CD4-positive, alpha-beta T cell (primary cell): ENCODE data around the gene PLXNA2. TPM values are rescaled to one million over a fixed set of nuclear protein-coding genes. Genes with fewer than 3 reads are reported as not detected.

Source experiments
- ATAC-seq: fragments of 200-7000 bp; cut with Tn5 transposase; one replicate; pipeline ENCODE4 v1.10.0; 2022; ENCODE audit warnings: mild to moderate bottlenecking; ENCODE audit not compliant: poor library complexity
- CTCF ChIA-PET: fragments of 350-600 bp; sonication (Branson Sonifier 250); formaldehyde crosslinking; loops from one replicate; lab custom pipeline; 2021; ENCODE audit warnings: antibody characterized with exemption, inconsistent platforms; lab: Charles Lee
- POLR2A ChIA-PET: fragments of 350-600 bp; sonication (Branson Sonifier 250); formaldehyde crosslinking; loops from one replicate; lab custom pipeline; 2021; ENCODE audit warnings: antibody characterized with exemption, inconsistent platforms; lab: Charles Lee
- DNase-seq, 14 experiments: peaks; one replicate each; pipeline ENCODE4 v3.0.0-alpha.2; 2013 to 2020; ENCODE audit warnings: mixed read lengths in 2 of 14
- H3K27ac ChIP-seq, 2 donors: one replicate each; pipeline versions ENCODE4 v1.5.1 to v1.7.0; 2013; ENCODE audit warnings: low read length in 2 of 2, low read depth in 1 of 2, mild to moderate bottlenecking in 1 of 2
- H3K27me3 ChIP-seq, 2 experiments: 1 replicate in 1 of 2; 2 replicates in 1 of 2; pipeline versions ENCODE4 v1.6.1 to v1.7.0; 2013; ENCODE audit warnings: low read length in 2 of 2, control low read depth in 1 of 2, mild to moderate bottlenecking in 1 of 2, moderate library complexity in 1 of 2; ENCODE audit not compliant: insufficient read depth in 2 of 2, control insufficient read depth in 1 of 2
- H3K36me3 ChIP-seq: one replicate; pipeline ENCODE4 v1.6.1; 2013; ENCODE audit warnings: low read length, control low read depth; ENCODE audit not compliant: insufficient read depth
- H3K4me1 ChIP-seq: one replicate; pipeline ENCODE4 v1.6.1; 2013; ENCODE audit warnings: low read length, control low read depth; ENCODE audit not compliant: insufficient read depth
- H3K4me3 ChIP-seq: one replicate; pipeline ENCODE4 v1.5.1; 2013; ENCODE audit warnings: mild to moderate bottlenecking, low read length, moderate library complexity
- H3K9me3 ChIP-seq, 2 experiments: 1 replicate in 1 of 2; 2 replicates in 1 of 2; pipeline versions ENCODE4 v1.6.1 to v1.7.0; 2013; ENCODE audit warnings: low read length in 2 of 2, mild to moderate bottlenecking in 2 of 2, control low read depth in 1 of 2, moderate library complexity in 1 of 2; ENCODE audit not compliant: control insufficient read depth in 1 of 2, insufficient read depth in 1 of 2
- H3K27ac Mint-ChIP-seq: one replicate; pipeline ENCODE4 v1.8.0; 2020; ENCODE audit warnings: mixed read lengths
- H3K27me3 Mint-ChIP-seq: one replicate; pipeline ENCODE4 v1.8.0; 2021; ENCODE audit warnings: mixed read lengths
- H3K36me3 Mint-ChIP-seq: one replicate; pipeline ENCODE4 v1.8.0; 2021; ENCODE audit warnings: low read depth, mixed read lengths
- H3K4me1 Mint-ChIP-seq: one replicate; pipeline ENCODE4 v1.8.0; 2021; ENCODE audit warnings: low read depth, mixed read lengths
- H3K4me3 Mint-ChIP-seq: one replicate; pipeline ENCODE4 v1.8.0; 2020; ENCODE audit warnings: mild to moderate bottlenecking, mixed read lengths
- H3K9me3 Mint-ChIP-seq: one replicate; pipeline ENCODE4 v1.8.0; 2020; ENCODE audit warnings: mixed read lengths
- CTCF ChIP-seq: fragments of 200-600 bp; IDR thresholded peaks from one replicate; pipeline ENCODE4 v1.8.0; 2022; ENCODE audit warnings: antibody characterized with exemption, mild to moderate bottlenecking
- intact Hi-C, 2 experiments: fragments of 100-400 bp; cut with DNase I in 1 of 2; cut with micrococcal nuclease in 1 of 2; formaldehyde crosslinking; loops; one replicate each; pipeline versions ENCODE4 v1.15.1 to v1.9.0; 2023 to 2025; cut with DNase I, micrococcal nuclease
- total RNA-seq, 174 experiments: library from RNA in 2 of 174; stranded (reverse) in 2 of 174; gene quantifications; one replicate each; pipeline ENCODE4 v1.2.3 and lab custom pipeline; 2021 to 2026

Gene PLXNA2
- total RNA-seq, 2 experiments from 2014 or later = 0.75 to 0.77 TPM

- no peak for TF ChIP-seq CTCF
- Histone ChIP-seq H3K27me3 (no peaks in the 10 kb centered on the region), H3K27ac (no peak overlapping the region), H3K4me3 (no peak overlapping the region), H3K9me3 (no peaks in the 10 kb centered on the region), H3K4me1 (no peaks in the 10 kb centered on the region), H3K36me3 (no peaks in the 10 kb centered on the region)
- ChIA-PET CTCF (no interaction called here), POLR2A (no interaction called here)
- Mint-ChIP-seq H3K27me3 (no peaks in the 10 kb centered on the region), H3K27ac (no peak overlapping the region), H3K4me1 (no peaks in the 10 kb centered on the region), H3K9me3 (no peaks in the 10 kb centered on the region), H3K4me3 (no peak overlapping the region), H3K36me3 (no peaks in the 10 kb centered on the region)
- intact Hi-C loops = no loop called here
- DNase-seq (no peak), ATAC-seq (no peak)
These were observed 219.2 kb downstream of the PLXNA2 start for GRCh38 chr1:208025031-208025430.

GRCh38 chr1:208024406-208024805 is 219.8 kb downstream of the PLXNA2 start:
- no peaks in the 10 kb centered on the region for H3K27me3 ChIP-seq
- Mint-ChIP-seq H3K36me3 (no peaks in the 10 kb centered on the region), H3K4me1 (no peaks in the 10 kb centered on the region), H3K27me3 (no peaks in the 10 kb centered on the region), H3K4me3 (no peak overlapping the region), H3K27ac (no peak overlapping the region), H3K9me3 (no peaks in the 10 kb centered on the region)
- POLR2A ChIA-PET = no interaction called here
- H3K9me3 ChIP-seq = no peaks in the 10 kb centered on the region
- DNase-seq = no peak
- no peaks in the 10 kb centered on the region for H3K4me1 ChIP-seq
- intact Hi-C loops = loop anchor here in 1 of 2 experiments (5.0 kb wide), 1 partner anchor 1543 kb away; no protein-coding TSS in a partner anchor
- no peak overlapping the region for H3K27ac ChIP-seq
- H3K36me3 ChIP-seq = no peaks in the 10 kb centered on the region
- CTCF ChIA-PET = no interaction called here
- no peak for TF ChIP-seq CTCF
- no peak overlapping the region for H3K4me3 ChIP-seq
- no peak for ATAC-seq

- H3K27me3 ChIP-seq = no peaks in the 10 kb centered on the region
- POLR2A ChIA-PET = no interaction called here
- no peaks in the 10 kb centered on the region for H3K4me1 ChIP-seq
- TF ChIP-seq CTCF = no peak
- CTCF ChIA-PET = no interaction called here
- Mint-ChIP-seq H3K4me3 (no peak overlapping the region), H3K27ac (no peak overlapping the region), H3K27me3 (no peaks in the 10 kb centered on the region), H3K4me1 (no peaks in the 10 kb centered on the region), H3K36me3 (no peaks in the 10 kb centered on the region), H3K9me3 (no peaks in the 10 kb centered on the region)
- no peak for DNase-seq
- H3K9me3 ChIP-seq = no peaks in the 10 kb centered on the region
- intact Hi-C loops = no loop called here
- no peak overlapping the region for H3K4me3 ChIP-seq
- H3K27ac ChIP-seq = no peak overlapping the region
- H3K36me3 ChIP-seq = no peaks in the 10 kb centered on the region
- ATAC-seq = no peak
These were observed 224.9 kb downstream of the PLXNA2 start for GRCh38 chr1:208019257-208019656.
